Pancreas (tissue), 10 donors: Measurements from ENCODE around the gene TOPAZ1. TPM values are rescaled to one million over a fixed set of nuclear protein-coding genes. Genes with fewer than 3 reads are reported as not detected.

Source experiments
- ATAC-seq, 4 donors: fragments of 200-7000 bp; cut with Tn5 transposase; one replicate each; pipeline versions ENCODE4 v1.8.0 to v1.9.1; 2020; ENCODE audit warnings: mild to moderate bottlenecking in 4 of 4, moderate library complexity in 4 of 4
- DNase-seq, 6 donors: peaks; one replicate each; pipeline ENCODE4 v3.0.0-alpha.2; 2020
- FAIRE-seq: peaks from 2 replicates; lab custom pipeline; 2012; peaks lifted over from hg19 to GRCh38; lab: Jason Lieb, UNC
- H3K27ac ChIP-seq, 4 donors: fragments of 200-600 bp; sonication (generic); 1 replicate in 3 of 4; 2 replicates in 1 of 4; pipeline versions ENCODE4 v1.5.0 to v1.8.0; 2020
- H3K27me3 ChIP-seq, 4 donors: fragments of 200-600 bp; one replicate each; pipeline ENCODE4 v1.8.0; 2021
- H3K36me3 ChIP-seq, 3 donors: fragments of 200-600 bp; sonication (generic) in 1 of 3; one replicate each; pipeline versions ENCODE4 v1.5.0 to v1.8.0; 2020 to 2021
- H3K4me1 ChIP-seq, 3 donors: fragments of 200-600 bp; one replicate each; pipeline ENCODE4 v1.8.0; 2021
- H3K4me3 ChIP-seq, 4 donors: fragments of 200-600 bp; sonication (generic) in 2 of 4; one replicate each; pipeline versions ENCODE4 v1.5.0 to v1.8.0; 2020 to 2021
- H3K9me3 ChIP-seq, 4 donors: fragments of 200-600 bp; one replicate each; pipeline ENCODE4 v1.8.0; 2021
- CTCF ChIP-seq, 4 donors: fragments of 200-600 bp; sonication (generic) in 3 of 4; IDR thresholded peaks; one replicate each; pipeline versions ENCODE4 v1.5.0 to v1.8.0; 2021; ENCODE audit warnings: antibody characterized with exemption in 4 of 4
- WGBS, 2 donors: extraction: QIAGEN DNeasy Blood & Tissue Kit; methylation state at CpG; one replicate each; pipeline ENCODE4 v1.1.7; 2013; 5-methylcytosine and 5-hydroxymethylcytosine counted together
- intact Hi-C, 3 donors: fragments of 100-400 bp; cut with DNase I; formaldehyde crosslinking; loops; one replicate each; pipeline versions ENCODE4 v1.11.1 to v1.14.2; 2022
- polyA plus RNA-seq, 2 donors: library from polyadenylated mRNA; stranded (reverse); fragments of 200-250 nt; gene quantifications; one replicate each; pipeline ENCODE4 v1.2.3, GENCODE V29; 2013
- total RNA-seq, 6 donors: library from RNA; stranded (reverse); fragmentation: NEBNext Ultra II Directional in 4 of 6; extraction: Animal tissue kit (Norgen Biotek cat#: 25700) in 4 of 6; gene quantifications; one replicate each; pipeline versions ENCODE4 v1.2.1 to v1.2.4, GENCODE V29; 2021 to 2023
- donor health status: healthy with polysubstance abuse.
- donor health status: DM: no; HTN: no; CAD: no; lungs with moderate emphysema.
- donor health status: DM: no; HTN: no; CAD: no.
- donor health status: control.
- donor health status: control.
- donor health status: Bipolar disorder and iron deficiency.
- donor health status: DM: yes; HTN: yes; CAD: no.
- donor health status: DM: no; HTN: no; CAD: no.
- donor health status: DM: no; HTN: no; CAD: no.
- donor health status: DM: yes; HTN: yes; CAD: no.

The TOPAZ1 gene
- total and polyA plus RNA-seq, 8 donors, result not detected

GRCh38 chr3:44326515-44326914, 84.8 kb downstream of the TOPAZ1 start:
- Histone ChIP-seq H3K27ac (no peak overlapping the region), H3K9me3 (no peaks in the 10 kb centered on the region), H3K4me1 (peaks cover 0 to 10% (median 0%) of the 10 kb centered on the region in 3 donors), H3K27me3 (no peaks in the 10 kb centered on the region), H3K36me3 (no peaks in the 10 kb centered on the region), H3K4me3 (no peak overlapping the region)
- FAIRE-seq, result no peak
- no peak for TF ChIP-seq CTCF (IDR thresholded peaks at IDR 0.05)
- WGBS, 2 donors, result 59 to 73% methylated on average over 3 of the region's 3 CpGs
- intact Hi-C loops, result no loop called here
- no peak for ATAC-seq
- no peak for DNase-seq

GRCh38 chr3:44329946-44330345, 88.3 kb downstream of the TOPAZ1 start:
- DNase-seq (no peak), ATAC-seq (no peak), FAIRE-seq (no peak)
- TF ChIP-seq CTCF (IDR thresholded peaks at IDR 0.05), result no peak
- no peaks in the 10 kb centered on the region for H3K36me3 ChIP-seq
- H3K27me3 ChIP-seq, result no peaks in the 10 kb centered on the region
- intact Hi-C loops, result no loop called here
- H3K9me3 ChIP-seq, result no peaks in the 10 kb centered on the region
- H3K27ac ChIP-seq, result no peak overlapping the region
- H3K4me3 ChIP-seq, result no peak overlapping the region
- no peaks in the 10 kb centered on the region for H3K4me1 ChIP-seq

GRCh38 chr3:44330444-44330843, 88.8 kb downstream of the TOPAZ1 start:
- 81 to 89% methylated on average over 2 of the region's 2 CpGs for WGBS, 2 donors
- no peak for TF ChIP-seq CTCF (IDR thresholded peaks at IDR 0.05)
- intact Hi-C loops, result no loop called here

GRCh38 chr3:44334326-44334725, 92.6 kb downstream of the TOPAZ1 start:
- no peak for TF ChIP-seq CTCF (IDR thresholded peaks at IDR 0.05)
- FAIRE-seq, result no peak
- Histone ChIP-seq H3K27ac (no peak overlapping the region), H3K4me3 (no peak overlapping the region), H3K36me3 (no peaks in the 10 kb centered on the region), H3K4me1 (no peaks in the 10 kb centered on the region), H3K27me3 (no peaks in the 10 kb centered on the region), H3K9me3 (no peaks in the 10 kb centered on the region)
- 71 to 79% methylated on average over 2 of the region's 2 CpGs for WGBS, 2 donors
- intact Hi-C loops, result no loop called here
- no peak for DNase-seq
- no peak for ATAC-seq

More at GRCh38 chr3:44330444-44330843, 88.8 kb downstream of the TOPAZ1 start:
- no peak for ATAC-seq
- Histone ChIP-seq H3K27ac (no peak overlapping the region), H3K9me3 (no peaks in the 10 kb centered on the region), H3K4me3 (no peak overlapping the region), H3K36me3 (no peaks in the 10 kb centered on the region), H3K27me3 (no peaks in the 10 kb centered on the region), H3K4me1 (no peaks in the 10 kb centered on the region)
- no peak for DNase-seq
- no peak for FAIRE-seq

- FAIRE-seq (no peak), DNase-seq (no peak), ATAC-seq (no peak)
- no peaks in the 10 kb centered on the region for H3K27me3 ChIP-seq
- peak overlapping the region; percentile 60 to 75 (median 64) for H3K4me3 ChIP-seq
- H3K4me1 ChIP-seq, result peaks cover 0 to 19% (median 6%) of the 10 kb centered on the region in 3 donors
- TF ChIP-seq CTCF (IDR thresholded peaks at IDR 0.05), result no peak
- intact Hi-C loops, result no loop called here
- no peaks in the 10 kb centered on the region for H3K36me3 ChIP-seq
- WGBS, 2 donors, result 39 to 55% methylated on average over 5 of the region's 5 CpGs
- no peaks in the 10 kb centered on the region for H3K9me3 ChIP-seq
- H3K27ac ChIP-seq, result peak overlapping the region; percentile 92 to 100 (median 99)
Observed at GRCh38 chr3:44337248-44337785, 95.6 kb downstream of the TOPAZ1 start.
